Neural cell (in vitro differentiated cells): ENCODE results near the gene NIF3L1. TPM values are rescaled to one million over a fixed set of nuclear protein-coding genes. Genes with fewer than 3 reads are reported as not detected.

Source experiments
- polyA plus RNA-seq: library from polyadenylated mRNA; depleted of rRNA; stranded (reverse); fragments of >200 nt; gene quantifications from 2 replicates; pipeline ENCODE4 v1.2.3, GENCODE V29; 2014
- small RNA-seq, 3 experiments: library from RNA; depleted of rRNA; stranded (forward); fragments of <200 nt; gene quantifications; one replicate each; pipeline ENCODE3, GENCODE V24; 2012

Gene NIF3L1
- polyA plus RNA-seq, 1 donor from 2014 or later: 74.8 TPM

Small RNA genes within 50 kb of the gene (small RNA-seq; reads per million reads assigned to genes)
- gene RF00019 (0 to 1.2 (median 0) reads per million in 3 experiments), gene RNA5SP115 (0 reads per million in 3 experiments), gene RNU6-312P (0 reads per million in 3 experiments), gene RNU6-762P (0 reads per million in 3 experiments)

Other genes starting within 250 kb of the NIF3L1 start
- 291 and 339 TPM in 2 replicates for gene BZW1, start 77.5 kb upstream of the NIF3L1 start, polyA plus RNA-seq
- 699 and 745 TPM in 2 replicates for gene CLK1, start 24.7 kb upstream of the NIF3L1 start, polyA plus RNA-seq
- gene PPIL3, start 294 bp upstream of the NIF3L1 start, polyA plus RNA-seq: 78.1 and 109 TPM in 2 replicates
- gene ORC2, start 74.3 kb downstream of the NIF3L1 start, polyA plus RNA-seq: 14.8 and 17.2 TPM in 2 replicates
- 18.1 and 20.4 TPM in 2 replicates for gene HYCC2, start 182.3 kb downstream of the NIF3L1 start, polyA plus RNA-seq
- gene NDUFB3, start 182.6 kb downstream of the NIF3L1 start, polyA plus RNA-seq: 111 and 154 TPM in 2 replicates
- 0.84 and 1.6 TPM in 2 replicates for gene CFLAR, start 226.8 kb downstream of the NIF3L1 start, polyA plus RNA-seq